Esophagus squamous epithelium (tissue), 4 donors: ENCODE measurements around the gene MRPL41.

Experiments used
- CTCF ChIP-seq, 6 experiments: fragments of 450-650 bp in 4 of 6; fragments of 200-600 bp in 2 of 6; sonication (generic) in 2 of 6; IDR thresholded peaks; one replicate each; pipeline ENCODE4 v1.5.1; 2016 to 2019; ENCODE audit warnings: antibody characterized with exemption in 6 of 6, mild to moderate bottlenecking in 4 of 6, moderate library complexity in 4 of 6
- POLR2A ChIP-seq, 4 donors: fragments of 450-650 bp; IDR thresholded peaks; one replicate each; pipeline ENCODE4 v1.6.1; 2017; ENCODE audit warnings: antibody characterized with exemption in 4 of 4, mild to moderate bottlenecking in 4 of 4, moderate library complexity in 3 of 4

GRCh38 chr9:137538058-137538457 lies 13.6 kb upstream of the MRPL41 start:
- no peak for TF ChIP-seq CTCF (IDR thresholded peaks at IDR 0.05)
- TF ChIP-seq POLR2A (IDR thresholded peaks at IDR 0.05): no peak
